Kidney (tissue), 14 donors: ENCODE measurements around the gene ANKRD50. TPM values are rescaled to one million over a fixed set of nuclear protein-coding genes. Genes with fewer than 3 reads are reported as not detected.

Source experiments
- DNase-seq, 5 donors: peaks; one replicate each; pipeline ENCODE4 v3.0.0-alpha.2; 2013 to 2020
- FAIRE-seq: peaks from 2 replicates; lab custom pipeline; 2012; peaks lifted over from hg19 to GRCh38; lab: Jason Lieb, UNC
- H3K27ac ChIP-seq, 2 donors: one replicate each; pipeline ENCODE4 v1.7.0; 2013; ENCODE audit warnings: low read depth in 2 of 2, low read length in 2 of 2, inconsistent platforms in 1 of 2
- H3K27me3 ChIP-seq: one replicate; pipeline ENCODE4 v1.7.1; 2013; ENCODE audit warnings: low read length, inconsistent platforms; ENCODE audit not compliant: control insufficient read depth, insufficient read depth
- H3K36me3 ChIP-seq, 3 donors: one replicate each; pipeline versions ENCODE4 v1.7.0 to v1.7.1; 2013; ENCODE audit warnings: low read length in 3 of 3, control low read depth in 1 of 3, inconsistent platforms in 1 of 3; ENCODE audit not compliant: insufficient read depth in 3 of 3, control insufficient read depth in 2 of 3
- H3K4me1 ChIP-seq, 3 donors: one replicate each; pipeline versions ENCODE4 v1.7.0 to v1.7.1; 2013; ENCODE audit warnings: low read length in 3 of 3, inconsistent platforms in 1 of 3, low read depth in 1 of 3; ENCODE audit not compliant: control insufficient read depth in 2 of 3, insufficient read depth in 2 of 3
- H3K4me3 ChIP-seq, 3 donors: one replicate each; pipeline versions ENCODE4 v1.7.0 to v1.8.1; 2013; ENCODE audit warnings: low read length in 3 of 3, control low read depth in 1 of 3, inconsistent platforms in 1 of 3
- H3K9ac ChIP-seq, 3 donors: one replicate each; pipeline versions ENCODE4 v1.7.0 to v1.7.1; 2013; ENCODE audit warnings: low read length in 3 of 3, control low read depth in 1 of 3, inconsistent platforms in 1 of 3
- H3K9me3 ChIP-seq, 3 donors: one replicate each; pipeline versions ENCODE4 v1.7.0 to v1.7.1; 2013; ENCODE audit warnings: low read length in 3 of 3, control low read depth in 1 of 3, inconsistent platforms in 1 of 3; ENCODE audit not compliant: control insufficient read depth in 2 of 3, insufficient read depth in 1 of 3
- CTCF ChIP-seq: IDR thresholded peaks from 3 replicates; pipeline ENCODE4 v1.5.1; 2012; ENCODE audit warnings: mild to moderate bottlenecking, moderate library complexity, borderline replicate concordance; ENCODE audit not compliant: insufficient read depth; ENCODE audit errors: extremely low read depth
- intact Hi-C: fragments of 100-400 bp; cut with DNase I; formaldehyde crosslinking; loops from one replicate; pipeline ENCODE4 v1.11.1; 2022
- polyA plus RNA-seq: library from polyadenylated mRNA; stranded (reverse); fragments of 350-450 nt; fragmentation: Illumina TruSeq; extraction: RNeasy Lipid Tissue Mini Kit (QIAGEN cat#74804); gene quantifications from one replicate; pipeline ENCODE4 v1.2.3, GENCODE V29; 2014; ENCODE audit warnings: low read depth, low replicate concordance; ENCODE audit not compliant: insufficient read depth
- total RNA-seq: library from RNA; stranded (reverse); fragmentation: NEBNext Ultra II Directional; extraction: Animal tissue kit (Norgen Biotek cat#: 25700); gene quantifications from one replicate; pipeline ENCODE4 v1.2.1, GENCODE V29; 2021
- donor health status: control.
- donor health status: control.
- donor health status: control.
- donor health status: control.
- donor health status: control.
- donor health status: DM: yes; HTN: yes; CAD: no.
- donor health status: Normal renal cell carcinoma (clear cell type).

The ANKRD50 gene
- total and polyA plus RNA-seq, 2 donors from 2014 or later = 2.7 to 12.1 TPM

- Histone ChIP-seq H3K4me1 (no peaks in the 10 kb centered on the region), H3K27me3 (no peaks in the 10 kb centered on the region), H3K27ac (no peak overlapping the region), H3K4me3 (no peak overlapping the region), H3K36me3 (no peaks in the 10 kb centered on the region), H3K9ac (no peak overlapping the region), H3K9me3 (no peaks in the 10 kb centered on the region)
- DNase-seq (no peak), FAIRE-seq (no peak)
- intact Hi-C loops = no loop called here
- TF ChIP-seq CTCF = no peak
These were observed 26.5 kb upstream of the ANKRD50 start for GRCh38 chr4:124738994-124739393.

GRCh38 chr4:124737619-124738018 is 25.1 kb upstream of the ANKRD50 start:
- intact Hi-C loops = no loop called here
- no peaks in the 10 kb centered on the region for H3K9me3 ChIP-seq
- FAIRE-seq (no peak), DNase-seq (no peak)
- no peaks in the 10 kb centered on the region for H3K27me3 ChIP-seq
- H3K36me3 ChIP-seq = no peaks in the 10 kb centered on the region
- H3K27ac ChIP-seq = no peak overlapping the region
- H3K4me3 ChIP-seq = no peak overlapping the region
- no peak overlapping the region for H3K9ac ChIP-seq
- no peak for TF ChIP-seq CTCF
- H3K4me1 ChIP-seq = no peaks in the 10 kb centered on the region

GRCh38 chr4:124736526-124736925 is 24.0 kb upstream of the ANKRD50 start:
- intact Hi-C loops = no loop called here
- H3K36me3 ChIP-seq = no peaks in the 10 kb centered on the region
- FAIRE-seq = no peak

More at GRCh38 chr4:124736526-124736925, 24.0 kb upstream of the ANKRD50 start:
- Histone ChIP-seq H3K27ac (no peak overlapping the region), H3K9me3 (no peaks in the 10 kb centered on the region), H3K4me1 (no peaks in the 10 kb centered on the region), H3K27me3 (no peaks in the 10 kb centered on the region), H3K9ac (no peak overlapping the region), H3K4me3 (no peak overlapping the region)
- no peak for TF ChIP-seq CTCF
- no peak for DNase-seq
